ENCODE results near the gene SFXN2.
A peak's percentile ranks its signal among the peaks of the same experiment; 100 is the strongest.
"Not testable (repeated sequence)": the region's sequence is repeated elsewhere in the genome, so short reads cannot be mapped to it uniquely, and the experiment has no call there.

SFXN2 gene, protein sequence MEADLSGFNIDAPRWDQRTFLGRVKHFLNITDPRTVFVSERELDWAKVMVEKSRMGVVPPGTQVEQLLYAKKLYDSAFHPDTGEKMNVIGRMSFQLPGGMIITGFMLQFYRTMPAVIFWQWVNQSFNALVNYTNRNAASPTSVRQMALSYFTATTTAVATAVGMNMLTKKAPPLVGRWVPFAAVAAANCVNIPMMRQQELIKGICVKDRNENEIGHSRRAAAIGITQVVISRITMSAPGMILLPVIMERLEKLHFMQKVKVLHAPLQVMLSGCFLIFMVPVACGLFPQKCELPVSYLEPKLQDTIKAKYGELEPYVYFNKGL

DNA sequence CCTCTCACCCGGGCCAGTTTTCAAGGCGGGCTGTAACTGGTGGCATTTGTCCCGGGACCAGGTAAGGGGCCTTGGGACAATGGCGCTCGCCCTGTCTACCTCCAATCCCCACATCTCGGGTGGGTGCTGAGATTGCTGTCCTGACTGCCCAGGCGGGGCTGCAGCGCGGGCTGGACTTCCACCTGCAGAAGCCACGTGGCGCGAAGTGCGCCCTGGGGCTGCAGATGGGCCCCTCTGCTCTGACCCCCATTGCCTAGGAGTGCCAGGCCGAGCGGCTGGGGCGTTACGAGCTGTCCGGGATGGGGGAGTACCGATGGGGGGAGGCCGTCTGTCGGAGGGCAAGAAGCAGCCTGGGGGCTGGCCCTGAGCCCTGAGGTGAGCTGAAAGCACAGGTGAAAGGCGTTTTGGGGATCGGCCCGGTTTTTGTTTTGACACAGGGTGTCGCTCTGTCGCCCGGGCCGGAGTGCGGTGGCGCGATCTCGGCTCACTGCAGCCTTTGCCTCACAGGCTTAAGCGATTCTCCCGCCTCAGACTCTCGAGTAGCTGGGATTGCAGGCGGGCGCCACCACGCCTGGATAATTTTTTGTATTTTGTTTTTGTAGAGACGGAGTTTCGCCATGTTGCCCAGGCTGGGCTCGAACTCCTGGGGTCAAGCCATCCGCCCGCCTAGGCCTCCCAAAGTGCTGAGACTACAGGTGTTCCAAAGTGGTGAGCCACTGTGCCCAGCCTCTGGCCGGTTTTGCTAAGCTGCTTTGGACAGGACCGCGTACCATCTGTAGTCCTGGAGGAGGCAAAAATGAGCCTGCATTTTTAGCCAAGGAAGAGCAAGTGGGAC is at the start of gene SFXN2:
Gene SFXN2, plus strand, starts transcription at position 16 of the 835 bp plus-strand sequence. CDS start 12,001 bp downstream, outside the sequence.
- DNase-seq, result no peak

DNA sequence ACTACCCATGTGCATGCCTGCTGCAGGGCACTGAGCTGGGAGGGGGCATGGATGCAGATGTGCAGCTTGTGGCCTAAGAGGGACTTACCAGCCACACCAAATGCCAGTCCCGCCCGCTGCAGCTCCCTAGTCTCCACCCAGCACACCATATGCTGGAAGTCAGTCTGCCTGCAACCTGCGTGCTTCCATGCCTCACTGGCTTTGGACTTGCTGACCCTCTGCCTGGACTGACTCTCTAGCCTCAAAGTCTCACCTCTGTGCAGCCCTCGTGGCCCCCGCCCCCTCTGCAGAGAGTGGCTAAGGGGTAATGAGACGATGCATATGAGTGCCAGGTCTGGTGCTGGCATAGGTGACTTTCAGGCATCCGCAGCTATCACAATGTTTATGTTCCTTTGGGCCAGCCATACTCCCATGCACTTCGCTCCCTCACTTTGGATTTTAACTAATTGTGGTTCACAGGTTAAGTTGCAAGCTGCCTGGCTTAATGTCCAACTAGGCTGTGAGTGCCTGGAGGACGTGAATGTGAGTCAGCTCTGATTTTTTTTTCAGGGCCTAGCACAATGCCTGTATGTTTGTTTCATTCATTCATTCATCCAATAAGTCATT is 48.4 kb upstream of the SFXN2 start:
- no peak for DNase-seq

DNA sequence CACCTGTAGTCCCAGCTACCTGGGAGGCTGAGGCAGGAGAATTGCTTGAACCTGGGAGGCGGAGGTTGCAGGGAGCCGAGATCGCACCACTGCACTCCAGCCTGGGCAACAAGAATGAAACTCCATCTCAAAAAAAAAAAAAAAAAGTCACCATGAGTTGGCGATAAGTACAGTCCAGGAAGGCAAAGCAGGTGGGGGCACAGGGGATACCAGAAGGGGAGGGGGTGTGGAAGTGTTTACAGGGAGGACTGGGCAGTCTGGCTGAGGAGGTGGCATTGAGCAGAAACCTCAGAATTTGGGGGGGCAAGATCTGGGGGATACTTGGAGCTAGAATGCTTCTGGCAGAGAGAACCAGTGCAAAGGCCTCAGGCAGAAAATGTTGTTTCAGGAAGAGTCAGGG is 47.0 kb upstream of the SFXN2 start:
- not testable (repeated sequence) for DNase-seq

DNA sequence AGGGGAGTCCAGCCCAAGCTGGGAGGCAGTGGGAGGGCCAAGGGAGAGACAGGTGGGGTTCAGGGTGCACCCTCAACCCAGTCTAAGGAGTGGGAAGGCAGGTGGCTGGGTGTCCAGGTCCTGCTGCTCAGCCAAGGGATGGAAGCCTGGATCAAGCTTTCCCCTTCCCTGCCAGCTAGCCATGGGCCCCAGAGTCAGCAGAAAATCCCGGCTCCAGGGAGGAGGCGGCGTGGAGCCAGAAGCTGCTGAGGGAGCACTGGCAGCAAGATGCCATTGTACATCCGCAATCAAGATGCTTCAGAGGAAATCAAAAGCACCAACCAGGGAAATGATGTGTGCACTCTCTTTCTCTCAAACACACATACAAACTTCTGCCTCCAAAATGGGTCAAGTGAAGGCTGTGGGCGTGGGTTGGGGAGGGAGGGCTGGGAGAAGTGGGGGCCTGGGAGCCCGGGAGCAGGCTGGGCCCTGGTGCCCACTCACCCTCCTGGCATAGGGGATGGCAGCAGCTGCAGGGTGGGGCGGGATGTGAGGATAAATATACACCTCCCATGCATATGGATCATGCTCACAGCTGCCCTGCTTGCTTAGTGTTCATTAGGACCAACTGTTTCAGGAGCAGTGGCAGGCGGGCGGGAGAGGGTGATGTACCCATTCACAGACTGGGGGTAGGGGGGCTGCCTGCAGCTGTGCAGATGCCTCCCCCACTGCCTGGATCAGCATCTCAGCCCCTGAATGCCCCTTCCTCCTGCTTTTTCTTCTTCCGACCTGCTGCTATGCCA is 45.9 kb upstream of the SFXN2 start:
- peak; percentile 70 for DNase-seq

DNA sequence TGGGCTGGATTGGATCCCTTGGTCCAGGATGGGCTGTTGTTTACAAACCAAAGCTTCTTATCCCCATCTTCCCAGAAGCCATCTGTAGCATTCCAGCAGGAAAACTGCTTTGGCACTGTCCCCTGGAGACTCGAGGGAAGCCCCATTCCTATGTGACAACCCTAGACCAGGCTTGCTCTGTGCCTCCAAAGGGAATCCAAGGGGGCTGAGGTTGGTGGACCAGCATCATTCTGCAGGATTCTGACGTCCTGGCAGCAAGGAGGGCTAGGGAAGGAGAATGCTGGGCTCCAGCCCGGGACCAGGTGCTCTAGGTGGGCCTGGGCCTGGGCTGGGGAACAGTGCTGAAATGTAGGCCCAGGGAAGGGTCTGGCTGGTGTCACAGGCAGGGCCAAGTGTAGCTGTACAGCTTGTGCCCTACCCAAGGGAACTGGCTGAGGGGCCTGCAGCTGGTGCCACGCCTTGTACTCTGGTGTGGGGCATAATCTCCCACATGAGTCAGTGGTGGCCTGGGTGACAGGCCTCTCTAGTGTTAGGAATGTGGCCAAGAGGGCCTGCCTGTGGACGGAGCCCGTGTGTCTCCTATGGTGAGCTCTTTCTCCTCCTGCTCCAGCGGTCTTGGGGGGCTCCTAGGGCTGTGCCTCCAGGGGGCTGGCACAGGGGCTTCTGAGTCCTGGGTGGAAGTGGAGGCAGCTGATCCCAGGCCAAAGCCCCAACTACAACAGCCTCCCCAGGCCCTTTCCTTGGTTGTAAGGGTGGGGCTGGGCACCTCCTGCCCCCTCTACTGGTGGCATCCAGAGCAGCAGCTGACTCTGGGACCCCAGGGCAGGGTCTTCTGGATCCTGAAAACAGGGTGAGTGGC is 45.0 kb upstream of the SFXN2 start:
- DNase-seq, result peak; percentile 20

DNA sequence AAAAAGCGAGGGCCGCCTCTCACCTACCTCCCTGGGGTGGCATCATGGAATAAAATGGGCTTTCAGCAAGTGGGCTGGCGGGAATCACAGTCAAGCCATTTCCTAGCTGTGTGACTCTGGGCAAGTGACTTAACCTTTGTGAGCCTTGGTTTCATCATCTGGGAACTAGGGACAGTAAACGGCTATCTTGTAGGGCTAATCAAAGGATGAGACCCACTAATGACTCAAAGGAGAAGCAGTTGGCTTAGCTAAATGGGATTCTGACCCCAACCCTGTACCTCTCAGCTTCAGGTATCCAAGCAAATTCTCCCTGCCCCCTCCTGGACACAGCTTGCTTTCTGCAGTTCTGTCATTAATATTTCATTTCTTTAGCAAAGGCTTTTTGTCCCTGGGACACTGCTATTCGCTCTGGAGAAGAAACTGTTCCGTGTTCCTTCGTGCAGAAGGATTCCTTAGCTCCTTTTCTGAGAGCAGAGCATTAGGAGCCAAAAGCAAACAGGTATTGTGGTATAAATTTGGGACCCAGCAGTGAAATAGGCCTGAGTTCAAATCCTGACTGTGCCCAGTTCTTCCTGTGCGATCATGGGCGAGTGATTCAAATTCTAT is 44.3 kb upstream of the SFXN2 start:
- DNase-seq, result no peak

DNA sequence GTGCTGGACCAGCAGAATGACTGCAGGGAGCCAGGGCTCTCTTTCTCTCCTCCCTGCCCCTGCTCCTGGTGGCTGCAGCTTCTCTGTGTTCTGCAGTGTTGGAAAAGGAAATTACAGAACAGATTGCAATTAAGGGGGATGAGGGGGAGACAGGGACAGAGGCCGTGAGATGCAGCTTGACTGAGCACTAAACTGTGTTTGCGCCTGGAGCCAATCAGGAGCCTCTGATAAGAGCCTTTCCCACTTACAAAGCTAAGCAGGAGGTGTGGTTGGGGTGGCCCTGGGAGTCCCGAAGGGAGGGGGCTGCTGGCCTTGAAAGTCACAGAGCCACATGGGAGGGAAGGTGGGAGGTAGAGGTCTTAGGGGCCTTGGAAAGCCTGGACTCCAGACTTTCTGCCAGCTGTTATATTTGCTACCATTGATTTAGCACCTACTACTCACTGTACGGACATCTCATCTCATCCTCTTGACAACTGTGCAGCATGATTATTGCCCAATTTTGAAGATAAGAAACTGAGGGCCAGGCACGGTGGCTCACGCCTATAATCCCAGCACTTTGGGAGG is 43.5 kb upstream of the SFXN2 start:
- peak; percentile 77 for DNase-seq

DNA sequence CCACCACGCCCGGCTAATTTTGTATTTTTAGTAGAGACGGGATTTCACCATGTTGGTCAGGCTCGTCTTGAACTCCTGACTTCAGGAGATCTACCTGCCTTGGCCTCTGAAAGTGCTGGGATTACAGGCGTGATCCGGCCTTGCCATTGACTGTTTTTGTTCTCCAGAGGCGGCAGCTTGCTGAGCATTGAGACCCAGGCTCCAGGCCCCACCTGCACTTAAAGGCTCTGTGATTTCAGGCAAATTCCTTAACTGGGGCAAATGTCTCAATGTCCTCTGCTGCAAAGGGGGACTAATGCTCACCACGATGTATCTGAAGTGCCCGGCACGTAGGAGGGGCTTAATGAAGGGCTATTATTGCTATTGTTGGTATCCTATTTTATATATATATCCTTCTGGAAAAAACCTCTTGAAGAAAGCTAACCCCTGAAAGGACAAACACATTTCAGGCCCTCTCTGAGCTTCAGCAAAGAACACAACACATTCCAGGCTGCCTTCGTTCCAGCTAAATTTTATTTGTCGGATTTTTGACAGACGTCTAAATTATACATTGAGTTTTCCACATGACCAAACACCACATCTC is 41.1 kb upstream of the SFXN2 start:
- DNase-seq, result no peak

DNA sequence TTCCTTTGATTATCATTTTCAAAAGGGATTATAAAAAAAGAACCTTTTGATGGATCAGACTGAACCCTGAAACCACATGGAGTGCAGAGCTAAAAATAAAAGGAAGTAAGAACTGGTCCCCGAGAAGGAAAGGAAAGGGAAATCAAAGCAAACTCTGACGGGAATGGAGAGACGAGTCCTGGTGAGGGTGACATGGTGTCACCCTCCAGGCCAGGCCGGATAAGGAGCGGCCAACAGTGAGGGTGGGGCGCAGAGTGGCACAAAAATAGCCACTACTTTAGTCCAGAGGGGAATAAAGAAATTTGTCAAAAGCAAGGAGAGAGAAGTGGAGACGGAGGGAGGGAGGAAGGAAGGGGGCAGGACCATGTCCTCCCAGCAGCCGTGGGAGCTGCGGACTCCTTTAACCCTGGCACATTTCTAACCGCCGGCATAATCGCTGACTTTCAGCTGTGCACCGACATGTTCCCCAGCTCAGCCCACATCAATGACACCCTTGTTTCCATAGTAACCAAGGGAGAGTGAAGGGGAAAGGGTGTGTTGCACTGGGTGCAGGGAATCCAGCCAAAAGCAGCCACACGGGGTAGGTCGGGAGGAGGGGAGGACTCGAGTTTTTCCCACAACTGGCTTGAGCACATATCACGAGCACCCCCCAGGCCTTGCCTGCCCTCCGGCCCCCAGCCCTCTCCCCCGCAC is 40.5 kb upstream of the SFXN2 start:
- peak; percentile 66 for DNase-seq

DNA sequence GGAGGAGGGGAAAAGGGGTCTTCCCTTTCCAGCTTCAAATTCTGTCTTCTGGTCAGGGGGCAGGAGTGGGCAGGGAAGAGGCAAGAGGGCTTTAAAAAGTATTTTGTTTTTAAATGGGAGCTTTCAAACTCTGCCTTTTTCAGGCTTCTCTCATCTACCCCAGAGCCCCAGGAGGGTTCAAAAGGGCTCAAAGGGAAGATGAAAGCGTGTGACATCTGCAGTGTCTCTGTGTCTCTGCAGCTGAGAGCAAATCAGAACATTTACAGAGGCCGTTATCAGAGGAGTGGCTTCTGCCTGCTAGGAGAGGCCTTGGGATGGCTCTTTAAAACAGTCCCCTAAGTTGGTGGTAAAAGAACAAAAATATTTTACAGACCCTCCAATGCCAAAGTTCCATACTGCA is 39.9 kb upstream of the SFXN2 start:
- no peak for DNase-seq

DNA sequence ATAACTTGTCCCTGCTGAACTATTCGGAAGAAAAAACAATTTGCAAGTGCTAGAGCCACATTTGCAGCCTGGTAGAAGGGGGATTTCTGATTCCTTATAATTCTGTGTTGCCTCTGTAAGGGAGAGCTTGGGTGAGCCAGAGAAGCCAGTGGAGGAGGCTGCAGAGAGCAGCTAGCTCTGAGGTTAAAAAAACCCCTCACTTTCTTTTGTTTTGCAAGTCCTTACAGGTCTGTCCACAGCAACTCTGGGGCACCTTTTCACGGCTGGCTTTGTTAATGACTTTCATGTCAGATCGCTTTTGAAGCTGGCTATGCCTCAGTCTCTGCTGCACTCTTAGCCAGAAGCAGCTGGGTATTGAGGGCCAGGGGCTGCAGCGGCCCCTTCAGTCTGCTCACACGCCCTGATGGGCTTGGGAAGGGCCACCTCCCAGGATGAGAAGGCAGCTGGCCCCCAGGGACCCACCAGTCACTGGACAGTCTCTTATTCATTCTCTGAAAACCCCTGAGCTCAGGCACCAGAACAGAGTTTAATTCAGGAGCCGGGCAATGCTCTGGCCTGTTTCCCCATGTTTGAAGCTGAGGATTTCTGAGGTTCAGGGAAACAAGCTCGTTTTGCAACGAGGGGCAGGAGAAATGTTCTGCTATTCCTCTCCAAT is 39.3 kb upstream of the SFXN2 start:
- no peak for DNase-seq

DNA sequence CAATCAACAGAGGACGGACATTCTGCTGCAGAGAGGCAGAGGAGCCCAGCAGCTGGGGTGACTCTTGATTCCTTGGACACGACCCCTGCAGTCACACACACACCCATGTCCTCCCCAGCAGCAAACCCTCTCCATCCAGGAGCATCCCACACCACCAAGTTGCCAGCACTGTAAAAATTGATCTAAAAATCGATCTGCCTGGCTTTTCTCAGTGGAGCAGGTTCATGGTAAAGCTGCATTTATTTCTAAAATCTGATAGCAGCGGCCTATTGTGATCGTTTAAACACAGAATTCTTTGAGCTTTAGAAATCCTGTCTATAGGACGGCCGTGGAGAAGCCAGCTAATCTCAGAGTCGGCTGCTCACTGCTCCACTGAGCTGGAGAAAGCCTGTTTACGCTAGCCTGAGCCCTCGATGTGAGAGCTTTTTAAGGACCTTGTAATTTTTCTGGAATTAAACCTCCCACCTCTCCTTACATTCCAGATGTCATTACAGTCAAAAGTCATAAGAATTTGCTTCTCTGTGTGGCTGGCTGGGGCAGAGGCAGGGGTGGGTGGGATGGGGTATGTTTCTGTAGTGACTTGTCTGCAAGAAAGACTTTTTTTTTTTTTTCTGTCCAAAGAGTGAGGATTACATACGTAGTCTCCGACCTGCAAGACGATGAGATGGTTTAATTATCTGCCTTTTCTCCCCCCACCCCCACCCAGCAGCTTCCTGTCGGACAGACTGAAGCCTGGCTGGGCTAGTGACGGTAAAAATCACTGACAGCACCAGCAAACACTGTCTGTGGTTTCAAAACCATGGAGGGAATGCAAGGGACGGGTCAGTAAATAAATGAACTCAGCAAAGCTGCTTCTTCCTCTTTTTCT is 38.5 kb upstream of the SFXN2 start:
- no peak for DNase-seq

DNA sequence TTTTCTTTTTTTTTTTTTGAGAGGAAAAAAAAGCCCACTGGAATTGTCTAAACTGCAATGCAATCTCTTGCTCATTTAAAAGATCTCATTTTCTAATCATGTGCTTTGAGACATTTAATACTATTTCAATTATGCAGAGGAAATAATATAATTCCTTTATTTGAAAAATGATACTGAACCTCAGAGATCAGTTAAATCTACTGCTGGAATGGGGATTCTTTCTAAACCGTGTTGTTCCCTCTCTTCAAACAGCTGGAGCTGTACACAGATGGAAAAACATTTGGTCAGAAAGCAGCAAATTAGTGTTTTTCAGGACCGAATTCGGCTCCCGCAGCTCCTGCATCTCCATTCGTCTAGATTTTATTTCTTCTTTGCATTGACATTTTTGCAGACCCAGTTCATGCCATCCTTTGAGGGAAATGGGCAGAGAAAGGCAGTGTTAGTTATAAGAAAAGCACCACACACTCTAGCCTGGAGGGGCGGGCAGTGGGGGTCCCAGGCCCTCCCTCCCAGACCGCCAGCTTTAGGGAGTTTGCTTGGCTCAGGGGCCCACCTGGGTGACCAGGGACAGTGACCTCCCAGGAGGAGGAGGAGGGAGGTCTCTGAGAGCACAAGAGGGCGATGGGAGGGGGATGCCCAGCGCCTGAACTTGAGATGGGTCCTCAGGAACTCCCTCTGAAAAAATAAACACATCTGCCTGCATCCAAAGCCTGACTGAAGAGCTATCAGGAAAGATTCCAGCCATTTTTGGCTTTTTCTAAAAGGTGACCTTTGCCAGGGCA is 37.7 kb upstream of the SFXN2 start:
- DNase-seq, result no peak

DNA sequence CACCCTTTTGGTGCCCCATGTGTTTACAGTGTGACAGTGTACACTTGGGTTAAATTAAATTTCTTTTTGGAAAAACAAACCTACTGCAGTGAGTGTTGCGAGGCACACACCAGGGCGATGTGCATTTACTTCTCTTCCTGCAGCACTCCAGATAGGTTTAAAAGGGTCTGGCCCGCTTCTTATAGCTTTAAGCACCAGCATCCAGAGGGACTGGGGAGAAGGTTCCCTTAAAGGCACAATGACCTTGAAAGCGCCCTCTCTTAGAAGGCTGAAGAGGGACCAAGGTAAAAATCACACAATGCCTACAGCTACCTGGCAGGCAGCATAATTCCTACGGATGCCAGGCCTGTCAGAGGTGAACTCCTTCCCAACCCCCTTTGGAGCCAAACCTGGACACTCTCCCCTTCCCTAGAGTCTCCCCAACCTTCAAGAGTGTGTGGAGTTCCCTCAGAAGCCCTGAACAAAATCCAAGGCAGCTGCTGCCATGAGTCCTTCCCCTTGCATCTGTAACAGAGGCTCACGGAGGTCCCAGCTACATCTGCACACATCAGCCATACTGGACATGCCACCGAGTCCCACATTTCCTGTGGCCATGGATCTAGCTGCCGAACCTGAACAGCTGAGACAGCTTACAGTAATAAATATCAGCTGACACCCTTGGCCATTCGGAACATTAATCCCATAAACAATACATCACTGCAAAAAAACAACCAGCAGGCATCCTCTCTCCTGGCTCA is 36.9 kb upstream of the SFXN2 start:
- DNase-seq, result no peak

DNA sequence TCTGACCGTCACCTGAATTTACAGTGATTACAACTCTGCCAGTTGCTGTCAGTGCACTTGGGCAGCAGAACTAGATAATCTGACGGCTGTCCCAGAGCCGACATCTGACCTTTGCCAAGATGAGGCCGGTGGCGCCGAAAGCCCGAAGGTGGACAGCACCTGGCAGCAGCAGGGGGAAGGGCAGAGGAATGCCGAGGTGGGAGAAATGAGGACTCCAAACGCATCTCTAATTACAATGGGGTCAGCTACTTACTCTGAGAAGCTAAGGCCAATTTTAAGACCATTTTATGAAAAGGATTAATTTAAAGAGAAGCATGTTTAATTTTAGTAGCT is 36.4 kb upstream of the SFXN2 start:
- no peak for DNase-seq

DNA sequence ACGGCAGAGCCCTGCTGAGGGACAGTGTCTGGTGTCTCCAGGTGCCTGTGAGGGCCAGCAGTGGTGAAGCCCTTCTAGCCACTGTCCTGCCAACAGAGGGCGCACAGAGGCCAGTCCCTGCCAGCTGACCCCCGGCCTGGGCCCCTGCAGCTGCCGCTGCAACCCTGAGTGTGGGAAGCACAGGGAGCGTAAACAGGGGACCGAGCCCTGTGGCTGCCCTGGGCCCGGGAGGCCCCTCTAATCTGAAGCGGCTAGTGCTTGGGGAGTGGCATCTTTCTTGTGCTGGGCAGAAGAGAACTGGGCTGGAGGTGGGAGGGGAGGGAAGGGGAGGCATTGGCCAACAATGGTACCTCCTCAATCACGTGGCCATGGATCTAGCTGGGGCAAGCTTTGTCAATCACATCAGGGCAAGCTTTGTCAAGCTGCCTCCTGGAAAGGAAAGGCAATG is 35.6 kb upstream of the SFXN2 start:
- no peak for DNase-seq

DNA sequence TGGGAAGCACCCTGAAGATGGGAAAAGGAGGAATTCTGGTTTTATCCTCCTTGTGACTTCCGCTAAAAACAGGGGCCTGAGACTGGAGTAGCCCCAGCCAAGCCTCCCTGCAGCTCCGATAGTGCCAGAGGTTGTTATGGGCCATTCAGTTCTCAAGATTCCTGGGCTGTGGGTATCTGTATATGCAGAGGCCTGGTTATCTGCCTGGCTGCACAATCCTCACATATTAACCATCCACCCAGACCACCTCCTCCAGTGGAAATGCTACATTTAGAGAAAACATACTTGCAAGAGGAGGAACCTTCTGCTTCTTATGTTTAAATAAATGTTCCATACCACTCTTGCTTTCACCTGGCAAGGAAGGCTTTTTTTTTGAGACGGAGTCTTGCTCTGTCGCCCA is 34.8 kb upstream of the SFXN2 start:
- DNase-seq, result no peak

Measured in NCI-H1694 (cell line).